ENCODE measurements around the gene AP2S1.

Gene AP2S1

DNA sequence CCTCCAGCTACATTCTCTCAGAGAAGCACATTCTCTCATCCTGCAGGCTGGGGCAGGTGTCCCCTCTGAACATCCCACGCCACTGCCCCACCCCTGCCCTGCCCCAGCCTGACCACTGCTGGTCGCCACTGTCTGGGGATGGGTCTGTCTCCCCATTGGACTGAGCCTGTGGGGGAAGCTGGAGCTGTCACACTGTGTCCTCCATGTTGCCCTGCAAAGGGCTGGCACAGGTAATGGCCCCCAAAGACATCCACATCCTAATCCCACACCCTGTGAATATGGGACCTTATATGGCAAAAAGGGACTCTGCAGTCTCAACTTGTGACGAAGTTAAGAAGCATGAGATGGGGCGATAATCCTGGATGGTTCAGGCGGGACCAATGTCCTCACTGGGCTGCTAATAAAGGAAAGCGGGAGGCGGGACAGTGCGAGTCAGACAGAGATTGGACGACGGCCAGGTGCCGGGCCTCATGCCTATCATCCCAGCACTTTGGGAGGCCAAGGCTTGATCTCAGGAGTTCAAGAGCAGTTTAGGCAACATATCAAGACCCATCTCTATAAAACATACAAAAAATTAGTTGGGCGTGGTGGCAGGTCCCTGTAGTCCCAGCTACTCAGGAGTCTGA lies 9.1 kb downstream of the AP2S1 start:
- no peak for TF ChIP-seq SIN3A (IDR thresholded peaks at IDR 0.05; ENCODE audit: borderline replicate concordance, insufficient read depth, low read length)
- TF ChIP-seq REST (IDR thresholded peaks at IDR 0.05; ENCODE audit: insufficient read depth in 1 of 2, low read depth in 2 of 2, low read length in 2 of 2): no peak
- TF ChIP-seq FOXP2 (optimal IDR thresholded peaks at IDR 0.05; ENCODE audit: borderline replicate concordance, extremely low read depth, extremely low read length, insufficient read depth): no peak
- TF ChIP-seq TAF1 (IDR thresholded peaks at IDR 0.05; ENCODE audit: borderline replicate concordance, insufficient read depth, low read length): no peak
- TF ChIP-seq POLR2AphosphoS5 (IDR thresholded peaks at IDR 0.05; ENCODE audit: low read depth, low read length): no peak

DNA sequence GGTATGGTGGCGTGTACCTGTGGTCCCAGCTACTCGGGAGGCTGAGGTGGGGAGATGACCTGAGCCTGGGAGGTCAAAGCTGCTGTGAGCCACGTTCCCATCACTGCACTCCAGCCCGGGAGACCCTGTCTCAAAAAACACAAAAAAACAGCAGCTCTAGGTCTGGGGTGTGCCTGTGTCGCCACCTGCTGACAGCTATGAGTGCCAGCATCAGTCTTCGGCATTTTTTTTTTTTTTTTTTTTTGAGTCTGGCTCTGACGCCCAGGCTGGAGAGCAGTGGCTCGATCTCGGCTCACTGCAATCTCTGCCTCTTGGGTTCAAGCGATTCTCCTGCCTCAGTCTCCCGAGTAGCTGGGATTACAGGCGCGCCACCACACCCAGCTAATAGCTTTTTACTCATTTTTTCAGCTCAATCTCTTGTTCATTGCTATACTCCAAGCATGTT lies 10.1 kb downstream of the AP2S1 start:
- TF ChIP-seq POLR2AphosphoS5 (IDR thresholded peaks at IDR 0.05; ENCODE audit: low read depth, low read length): no peak
- TF ChIP-seq TAF1 (IDR thresholded peaks at IDR 0.05; ENCODE audit: borderline replicate concordance, insufficient read depth, low read length): no peak
- no peak for TF ChIP-seq FOXP2 (optimal IDR thresholded peaks at IDR 0.05; ENCODE audit: borderline replicate concordance, extremely low read depth, extremely low read length, insufficient read depth)
- no peak for TF ChIP-seq SIN3A (IDR thresholded peaks at IDR 0.05; ENCODE audit: borderline replicate concordance, insufficient read depth, low read length)
- no peak for TF ChIP-seq REST (IDR thresholded peaks at IDR 0.05; ENCODE audit: insufficient read depth in 1 of 2, low read depth in 2 of 2, low read length in 2 of 2)

DNA sequence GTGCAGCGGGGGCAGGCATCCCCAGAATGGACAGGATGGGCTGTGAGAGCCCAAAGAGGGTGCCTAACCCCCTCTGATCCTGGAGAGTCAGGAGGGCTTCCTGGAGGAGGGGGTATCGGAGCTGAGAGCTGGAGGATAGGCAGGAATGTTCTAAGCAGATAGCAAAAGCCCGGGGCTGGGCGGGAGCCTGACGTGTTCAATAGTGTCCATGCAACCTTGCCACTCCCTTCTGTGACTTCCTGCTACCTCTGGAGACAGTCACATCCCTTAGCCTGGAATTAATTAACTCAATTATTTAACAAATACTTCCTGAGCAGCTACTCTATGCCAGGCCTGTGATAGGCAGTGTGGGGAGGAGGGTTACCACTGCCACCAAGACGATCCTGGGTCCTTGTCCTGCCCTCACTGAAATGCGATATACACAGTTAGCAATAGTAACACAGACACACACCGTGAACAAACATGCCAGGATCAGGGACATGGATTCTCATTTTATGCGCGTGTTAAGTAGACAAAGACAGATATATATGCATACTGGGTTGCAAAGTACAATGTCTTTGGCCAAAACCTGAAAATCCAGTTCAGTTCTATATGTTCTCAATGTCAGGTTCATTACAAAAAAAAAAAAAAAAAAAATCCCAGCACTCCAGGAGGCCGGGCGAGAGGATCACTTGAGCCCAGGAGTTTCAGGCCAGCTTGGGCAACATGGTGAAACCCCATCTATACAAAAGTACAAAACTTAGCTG lies 10.7 kb downstream of the AP2S1 start:
- TF ChIP-seq POLR2AphosphoS5 (IDR thresholded peaks at IDR 0.05; ENCODE audit: low read depth, low read length) (no peak), REST (IDR thresholded peaks at IDR 0.05; ENCODE audit: insufficient read depth in 1 of 2, low read depth in 2 of 2, low read length in 2 of 2) (no peak), SIN3A (IDR thresholded peaks at IDR 0.05; ENCODE audit: borderline replicate concordance, insufficient read depth, low read length) (no peak), FOXP2 (optimal IDR thresholded peaks at IDR 0.05; ENCODE audit: borderline replicate concordance, extremely low read depth, extremely low read length, insufficient read depth) (no peak), TAF1 (IDR thresholded peaks at IDR 0.05; ENCODE audit: borderline replicate concordance, insufficient read depth, low read length) (no peak)

GRCh38 chr19:46838160-46838559 lies 12.5 kb downstream of the AP2S1 start:
- TF ChIP-seq REST (IDR thresholded peaks at IDR 0.05; ENCODE audit: insufficient read depth in 1 of 2, low read depth in 2 of 2, low read length in 2 of 2): no peak
- TF ChIP-seq TAF1 (IDR thresholded peaks at IDR 0.05; ENCODE audit: borderline replicate concordance, insufficient read depth, low read length): no peak
- TF ChIP-seq SIN3A (IDR thresholded peaks at IDR 0.05; ENCODE audit: borderline replicate concordance, insufficient read depth, low read length): no peak
- no peak for TF ChIP-seq FOXP2 (optimal IDR thresholded peaks at IDR 0.05; ENCODE audit: borderline replicate concordance, extremely low read depth, extremely low read length, insufficient read depth)
- no peak for TF ChIP-seq POLR2AphosphoS5 (IDR thresholded peaks at IDR 0.05; ENCODE audit: low read depth, low read length)

All from PFSK-1 (cell line).